Measurements from ENCODE around the gene LRIF1.
"Not testable (repeated sequence)": the region's sequence is repeated elsewhere in the genome, so short reads cannot be mapped to it uniquely, and the experiment has no call there.

Gene LRIF1

DNA sequence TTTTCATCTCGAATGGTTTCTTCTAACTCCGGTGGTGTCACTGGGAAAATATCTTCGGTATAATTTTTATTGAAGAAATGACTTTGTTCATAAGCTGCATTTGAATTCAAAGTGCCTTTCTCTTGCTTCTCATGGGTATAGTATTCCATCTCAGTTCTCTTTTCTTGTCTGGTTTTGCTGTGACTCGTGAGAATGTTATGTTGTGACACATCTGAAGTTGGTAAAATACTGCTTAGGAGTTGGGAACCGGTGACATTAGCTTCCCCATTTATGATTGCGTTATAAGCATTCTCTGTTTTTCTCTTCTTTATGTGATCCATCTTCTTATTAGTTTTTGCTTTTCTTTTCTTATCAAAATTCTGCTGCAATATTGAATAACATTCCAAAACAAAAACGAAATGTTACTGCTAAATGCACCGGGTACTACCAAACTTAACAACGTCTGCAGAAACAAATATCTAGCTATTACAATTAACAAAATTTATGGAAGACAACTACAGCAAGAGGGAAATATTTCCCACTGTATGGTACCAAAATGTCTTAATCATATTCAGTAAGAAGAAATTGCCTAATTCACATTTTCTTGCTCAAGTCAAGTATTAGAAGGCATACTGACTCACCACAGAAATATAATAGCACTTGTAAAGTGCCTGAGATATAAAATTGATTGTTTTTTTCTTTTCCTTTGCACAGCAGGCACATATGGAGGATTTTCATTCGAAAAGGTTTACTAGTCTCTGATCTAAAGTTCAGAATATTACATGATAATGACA lies 15.5 kb downstream of the LRIF1 start:
- DNase-seq = no peak

GRCh38 chr1:110945626-110946025 lies 18.1 kb downstream of the LRIF1 start:
- no peak for DNase-seq

- no peak for DNase-seq
Measured at GRCh38 chr1:110944806-110945205, 18.9 kb downstream of the LRIF1 start.

GRCh38 chr1:110936567-110936966 lies 27.2 kb downstream of the LRIF1 start:
- no peak for DNase-seq

GRCh38 chr1:110931097-110931496 lies 32.6 kb downstream of the LRIF1 start:
- DNase-seq = not testable (repeated sequence)

- DNase-seq = no peak
Measured at GRCh38 chr1:110928904-110929303, 34.8 kb downstream of the LRIF1 start.

GRCh38 chr1:110928191-110928590 lies 35.5 kb downstream of the LRIF1 start:
- DNase-seq = no peak

DNA sequence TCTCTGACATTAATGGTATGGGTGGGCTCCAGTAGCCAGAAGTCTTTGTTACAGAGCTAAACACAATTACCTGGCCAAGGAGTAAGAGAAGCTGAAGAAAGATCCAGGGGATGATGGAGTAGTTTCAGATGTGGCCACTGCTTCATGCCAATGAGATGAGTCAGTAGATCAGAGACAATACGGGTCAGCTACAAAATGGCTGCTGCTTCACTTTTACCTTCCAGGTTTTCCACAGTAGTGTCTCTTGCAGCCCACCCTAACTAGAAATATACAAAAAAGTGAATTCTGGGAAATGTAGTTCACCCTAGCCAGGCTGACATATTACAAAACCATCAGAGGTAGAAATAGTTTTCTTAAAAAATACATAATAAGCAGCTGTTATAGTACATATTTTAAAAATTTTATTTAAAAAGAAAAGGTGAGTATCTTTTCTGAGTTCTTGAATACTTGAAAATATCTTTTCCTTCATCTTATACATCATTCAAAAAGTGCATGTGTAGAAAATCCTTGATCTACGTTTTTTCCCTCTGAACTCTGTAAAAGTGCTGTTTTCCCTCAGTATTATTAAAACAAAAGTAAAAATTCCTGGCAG lies 36.1 kb downstream of the LRIF1 start:
- DNase-seq = no peak

- DNase-seq = no peak
Measured at GRCh38 chr1:110921953-110922352, 41.8 kb downstream of the LRIF1 start.

GRCh38 chr1:110918016-110918415 lies 45.7 kb downstream of the LRIF1 start:
- DNase-seq = no peak

DNA sequence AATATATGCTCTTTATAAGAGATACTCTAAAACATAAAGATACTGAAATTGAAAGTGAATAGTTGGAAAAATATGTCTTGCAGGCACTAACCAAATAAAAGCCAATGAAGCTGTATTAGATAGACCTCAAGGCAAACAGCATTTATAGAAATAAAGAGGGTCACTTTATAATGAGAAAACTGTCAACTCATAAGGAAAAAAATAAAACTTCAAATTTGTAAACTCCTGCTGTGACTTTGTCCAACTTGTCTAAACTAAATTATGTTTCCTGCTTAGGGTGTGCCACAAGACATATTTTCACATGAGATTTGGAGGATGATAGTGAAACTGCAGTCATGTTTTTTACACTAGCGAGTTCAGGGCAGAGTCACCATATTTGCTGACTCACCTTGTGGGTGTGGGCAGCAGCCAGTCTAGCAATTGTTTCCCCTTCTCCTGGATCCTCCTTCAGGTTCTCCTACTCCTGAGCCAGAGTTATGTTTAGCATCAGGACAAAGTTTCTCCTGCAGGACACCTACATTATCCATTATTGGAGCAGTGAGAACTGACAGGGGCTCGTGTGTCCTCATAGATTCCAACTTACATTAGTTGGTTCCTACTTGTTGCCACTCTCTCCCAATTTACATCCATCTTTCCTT lies 46.9 kb downstream of the LRIF1 start:
- DNase-seq = no peak

DNA sequence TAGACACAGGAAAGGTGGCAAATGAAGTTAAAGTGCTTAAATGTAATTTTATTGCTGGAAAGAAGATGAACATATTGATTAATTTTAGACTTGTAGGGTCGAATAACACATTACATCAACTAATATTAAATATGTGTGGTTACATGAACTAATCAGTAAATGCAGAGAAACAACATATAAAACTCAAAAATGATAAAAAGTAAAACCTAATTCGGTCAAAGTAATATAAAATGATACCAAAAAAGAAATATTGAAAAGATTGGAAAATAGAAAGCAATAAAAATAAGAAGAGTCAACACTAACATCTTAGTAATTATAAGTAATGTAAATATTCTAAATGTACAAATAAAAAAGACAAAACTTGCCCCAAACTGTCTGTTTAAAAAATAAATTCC lies 47.5 kb downstream of the LRIF1 start:
- no peak for DNase-seq

DNA sequence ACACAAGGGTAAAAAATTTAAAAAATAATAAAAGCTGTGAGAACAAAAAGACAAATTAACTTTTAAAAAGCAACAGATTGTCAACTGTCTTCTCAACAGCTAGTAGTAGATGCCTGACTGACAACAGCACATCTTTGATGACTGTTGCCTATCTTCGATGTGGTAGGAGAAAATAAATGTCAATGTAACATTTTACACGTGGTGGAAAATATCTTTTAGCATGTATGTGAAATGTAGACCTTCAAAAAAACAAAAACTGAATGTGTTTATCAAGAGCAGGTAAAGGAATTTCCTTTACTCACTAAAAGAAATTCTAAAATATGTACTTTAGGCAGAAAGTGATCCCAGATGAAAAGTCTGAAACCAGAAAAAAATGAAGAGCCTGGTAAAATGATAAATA lies 47.9 kb downstream of the LRIF1 start:
- no peak for DNase-seq

DNA sequence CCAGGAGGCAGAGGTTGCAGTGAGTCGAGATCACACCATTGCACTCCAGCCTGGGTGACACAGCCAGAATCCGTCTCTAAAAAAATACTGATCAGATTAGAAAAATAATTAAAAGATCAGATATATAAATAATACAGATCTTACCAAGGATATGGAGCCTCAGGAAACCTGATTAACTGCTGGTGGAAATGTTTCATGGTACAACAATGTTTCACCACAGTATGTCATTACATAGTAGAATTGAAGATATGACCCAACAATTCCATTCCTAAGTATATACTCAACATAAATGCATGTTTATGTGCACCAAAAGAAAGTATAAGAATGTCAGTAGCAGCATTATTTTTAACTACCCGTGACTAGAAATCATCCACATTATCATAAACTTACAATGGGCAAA lies 49.0 kb downstream of the LRIF1 start:
- DNase-seq = no peak

DNA sequence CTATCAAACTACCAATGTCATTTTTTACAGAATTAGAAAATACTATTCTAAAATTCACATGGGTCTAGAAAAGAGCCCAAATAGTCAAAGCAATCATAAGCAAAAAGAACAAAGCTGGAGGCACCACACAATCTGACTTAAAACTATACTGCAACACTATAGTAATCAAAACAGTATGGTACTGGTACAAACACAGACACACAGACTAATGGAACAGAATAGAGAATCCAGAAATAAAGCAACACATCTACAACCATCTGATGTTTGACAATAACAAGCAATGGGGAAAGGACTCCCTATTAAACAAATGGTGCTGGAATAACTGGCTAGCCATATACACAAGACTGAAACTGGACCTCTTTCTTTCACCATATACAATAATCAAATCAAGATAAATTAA lies 50.9 kb downstream of the LRIF1 start:
- DNase-seq = no peak

DNA sequence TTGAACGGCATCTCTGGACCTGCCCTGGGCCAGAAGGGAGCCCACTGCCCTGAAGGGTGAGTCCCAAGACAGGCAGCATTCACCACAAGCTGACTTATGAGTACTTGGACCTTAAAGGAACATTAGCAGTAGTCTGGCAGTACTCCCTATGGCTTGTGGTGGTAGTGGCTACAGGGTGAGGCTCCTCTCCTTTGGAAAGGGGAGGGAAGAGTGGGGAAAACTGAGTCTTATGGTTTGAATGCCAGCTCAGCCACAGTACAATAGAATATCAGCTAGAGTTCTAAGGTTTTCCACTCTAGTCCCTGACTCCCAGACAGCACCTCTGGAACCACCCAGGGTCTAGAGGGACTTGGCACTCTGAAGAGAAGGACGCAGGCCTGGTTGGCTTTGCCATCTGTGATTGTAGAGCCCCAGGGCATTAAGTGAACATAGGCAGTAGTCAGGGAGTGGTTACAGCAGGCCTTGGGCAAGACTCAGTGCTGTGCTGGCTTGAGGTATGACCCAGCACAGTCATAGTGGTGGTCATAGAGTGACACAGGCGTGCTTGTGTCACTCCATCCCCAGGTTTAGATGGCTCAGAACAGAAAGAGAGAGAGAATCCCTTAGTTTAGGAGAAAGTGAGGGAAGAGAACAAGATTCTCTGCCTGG lies 59.7 kb downstream of the LRIF1 start:
- DNase-seq = no peak

DNA sequence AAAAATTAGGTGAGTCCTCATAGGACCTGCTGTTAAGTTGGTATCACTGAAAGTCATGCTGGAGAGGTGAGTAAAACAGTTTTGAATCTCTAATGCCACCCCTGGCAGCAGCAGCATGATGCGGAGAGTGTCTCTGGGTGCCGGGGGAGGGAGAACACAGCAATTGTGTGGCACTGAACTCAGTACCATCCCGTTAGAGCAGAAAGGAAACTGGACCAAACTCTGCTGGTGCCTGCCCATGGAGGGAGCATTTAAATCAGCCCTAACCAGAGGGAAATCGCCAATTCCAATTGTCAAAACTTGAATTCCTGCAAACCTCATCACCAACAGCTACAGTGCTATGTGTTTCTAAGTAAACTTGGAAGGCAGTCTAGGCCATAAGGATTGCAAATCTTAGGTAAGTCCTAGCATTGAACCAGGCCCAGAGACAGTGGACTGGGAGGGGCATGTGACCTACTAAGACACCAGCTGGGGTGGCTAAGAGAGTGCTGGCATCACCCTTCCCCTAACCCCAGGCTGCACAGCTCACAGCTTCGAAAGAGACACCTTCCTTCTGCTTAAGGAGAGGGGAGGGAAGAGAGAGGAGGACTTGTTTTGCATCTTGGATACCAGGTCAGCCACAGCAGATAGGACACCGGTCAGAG lies 60.8 kb downstream of the LRIF1 start:
- DNase-seq = no peak

- DNase-seq = no peak
Measured at GRCh38 chr1:110899458-110899843, 64.3 kb downstream of the LRIF1 start.

GRCh38 chr1:110898734-110899457 lies 64.8 kb downstream of the LRIF1 start:
- DNase-seq = no peak

DNA sequence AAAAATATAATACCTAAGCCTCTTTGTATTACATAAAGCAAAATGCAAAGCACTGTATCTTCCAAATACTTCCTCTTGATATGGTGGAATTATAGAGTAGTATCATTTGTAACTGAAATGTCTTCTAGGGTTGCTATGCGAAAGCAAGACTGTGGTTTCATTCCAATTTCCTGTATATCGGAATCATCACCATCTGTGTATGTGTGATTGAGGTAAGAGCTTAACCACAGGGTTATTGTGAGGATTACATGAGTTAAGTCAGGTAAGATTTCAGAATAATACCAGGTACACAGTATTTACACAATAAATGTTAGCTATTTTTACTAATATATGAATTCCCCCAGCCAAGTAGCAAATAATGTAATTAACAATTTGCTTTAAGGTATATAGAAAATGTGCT lies 66.0 kb downstream of the LRIF1 start:
- no peak for DNase-seq

Data from NCI-H1694 treated with DMSO at 0.1 percent for 48 hours (cell line).